ENCODE results near the gene ANKRD53.
A peak's percentile ranks its signal among the peaks of the same experiment; 100 is the strongest.

ANKRD53 gene

GRCh38 chr2:70944111-70944690, 34.2 kb upstream of the ANKRD53 start:
- DNase-seq (ENCODE audit: low spot score), result no peak
- in situ Hi-C loops (cut with MboI; ENCODE audit: low sequenced_read_pairs, unreplicated experiment), result no loop called here
- no peak for TF ChIP-seq CTCF (IDR thresholded peaks at IDR 0.05; ENCODE audit: borderline replicate concordance, control extremely low read depth, extremely low read depth, insufficient read depth, missing control alignments)

- in situ Hi-C loops (cut with MboI; ENCODE audit: low sequenced_read_pairs, unreplicated experiment), result no loop called here
- DNase-seq (ENCODE audit: low spot score), result no peak
- peak; percentile 80 for TF ChIP-seq CTCF (IDR thresholded peaks at IDR 0.05; ENCODE audit: borderline replicate concordance, control extremely low read depth, extremely low read depth, insufficient read depth, missing control alignments)
Observed at GRCh38 chr2:70946832-70947442, 31.5 kb upstream of the ANKRD53 start.

- no peak for TF ChIP-seq CTCF (IDR thresholded peaks at IDR 0.05; ENCODE audit: borderline replicate concordance, control extremely low read depth, extremely low read depth, insufficient read depth, missing control alignments)
- in situ Hi-C loops (cut with MboI; ENCODE audit: low sequenced_read_pairs, unreplicated experiment), result no loop called here
- DNase-seq (ENCODE audit: low spot score), result peak; percentile 7
Observed at GRCh38 chr2:70947556-70948184, 30.8 kb upstream of the ANKRD53 start.

GRCh38 chr2:70948337-70949003, 30.0 kb upstream of the ANKRD53 start:
- in situ Hi-C loops (cut with MboI; ENCODE audit: low sequenced_read_pairs, unreplicated experiment), result no loop called here
- TF ChIP-seq CTCF (IDR thresholded peaks at IDR 0.05; ENCODE audit: borderline replicate concordance, control extremely low read depth, extremely low read depth, insufficient read depth, missing control alignments), result peak; percentile 84
- DNase-seq (ENCODE audit: low spot score), result peak; percentile 83

- no peak for DNase-seq (ENCODE audit: low spot score)
- TF ChIP-seq CTCF (IDR thresholded peaks at IDR 0.05; ENCODE audit: borderline replicate concordance, control extremely low read depth, extremely low read depth, insufficient read depth, missing control alignments), result no peak
- in situ Hi-C loops (cut with MboI; ENCODE audit: low sequenced_read_pairs, unreplicated experiment), result no loop called here
Observed at GRCh38 chr2:70949086-70949485, 29.3 kb upstream of the ANKRD53 start.

GRCh38 chr2:70954886-70955285, 23.5 kb upstream of the ANKRD53 start:
- TF ChIP-seq CTCF (IDR thresholded peaks at IDR 0.05; ENCODE audit: borderline replicate concordance, control extremely low read depth, extremely low read depth, insufficient read depth, missing control alignments), result no peak
- in situ Hi-C loops (cut with MboI; ENCODE audit: low sequenced_read_pairs, unreplicated experiment), result no loop called here
- DNase-seq (ENCODE audit: low spot score), result no peak

Measured in GM13976 (cell line).